ENCODE results near the gene MAG. TPM values are rescaled to one million over a fixed set of nuclear protein-coding genes. Genes with fewer than 3 reads are reported as not detected.
A peak's percentile ranks its signal among the peaks of the same experiment; 100 is the strongest.

The MAG gene
- total RNA-seq, 1 experiment from 2014 or later: not detected

GRCh38 chr19:35246466-35247092 is 45.4 kb upstream of the MAG start:
- TF ChIP-seq, protein P1, sequence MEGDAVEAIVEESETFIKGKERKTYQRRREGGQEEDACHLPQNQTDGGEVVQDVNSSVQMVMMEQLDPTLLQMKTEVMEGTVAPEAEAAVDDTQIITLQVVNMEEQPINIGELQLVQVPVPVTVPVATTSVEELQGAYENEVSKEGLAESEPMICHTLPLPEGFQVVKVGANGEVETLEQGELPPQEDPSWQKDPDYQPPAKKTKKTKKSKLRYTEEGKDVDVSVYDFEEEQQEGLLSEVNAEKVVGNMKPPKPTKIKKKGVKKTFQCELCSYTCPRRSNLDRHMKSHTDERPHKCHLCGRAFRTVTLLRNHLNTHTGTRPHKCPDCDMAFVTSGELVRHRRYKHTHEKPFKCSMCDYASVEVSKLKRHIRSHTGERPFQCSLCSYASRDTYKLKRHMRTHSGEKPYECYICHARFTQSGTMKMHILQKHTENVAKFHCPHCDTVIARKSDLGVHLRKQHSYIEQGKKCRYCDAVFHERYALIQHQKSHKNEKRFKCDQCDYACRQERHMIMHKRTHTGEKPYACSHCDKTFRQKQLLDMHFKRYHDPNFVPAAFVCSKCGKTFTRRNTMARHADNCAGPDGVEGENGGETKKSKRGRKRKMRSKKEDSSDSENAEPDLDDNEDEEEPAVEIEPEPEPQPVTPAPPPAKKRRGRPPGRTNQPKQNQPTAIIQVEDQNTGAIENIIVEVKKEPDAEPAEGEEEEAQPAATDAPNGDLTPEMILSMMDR (conservative IDR thresholded peaks at IDR 0.05): no peak
- peaks cover 7 to 9% of the 10 kb centered on the region in 2 experiments for H3K9me3 Mint-ChIP-seq
- peaks cover 27 to 30% of the 10 kb centered on the region in 2 experiments for H3K4me1 Mint-ChIP-seq

More at GRCh38 chr19:35246466-35247092, 45.4 kb upstream of the MAG start:
- no CpG with 5 or more reads among the region's 4 CpGs for whole genome bisulfite sequencing (ENCODE audit: extremely low coverage, insufficient read length, low lambda C conversion rate)
- H3K79me1 ChIP-seq (ENCODE audit: insufficient read depth, low read depth, low read length, poor library complexity, severe bottlenecking): peaks cover 5% of the 10 kb centered on the region
- H2AK5ac ChIP-seq (ENCODE audit: insufficient read length, low read length): no peak overlapping the region
- H3K4me3 Mint-ChIP-seq: peak overlapping the region in 1 of 2 experiments; percentile 100; a peak in 2 of 5 replicates
- H3K36me3 Mint-ChIP-seq (ENCODE audit: insufficient read depth in 1 of 3, low read depth in 3 of 3): peaks cover 19 to 29% (median 27%) of the 10 kb centered on the region in 3 experiments
- H3K27ac Mint-ChIP-seq: peak overlapping the region in 2 of 3 experiments; percentile 99 to 100; a peak in 3 of 7 replicates
- H4K8ac ChIP-seq (replicated peaks; ENCODE audit: insufficient read length, low read depth, low read length): no peak overlapping the region
- no peak overlapping the region for H2BK15ac ChIP-seq (ENCODE audit: low read depth, low read length)
- no peak overlapping the region for H3K56ac ChIP-seq (ENCODE audit: insufficient read length, low read depth, low read length)
- no peak overlapping the region for H2BK12ac ChIP-seq (ENCODE audit: insufficient read length, low read depth, low read length)
- peak overlapping the region; percentile 74 for H3K27ac ChIP-seq (ENCODE audit: insufficient read length, low read depth, low read length)
- H3K23ac ChIP-seq (ENCODE audit: insufficient read length, low read depth, low read length): no peak overlapping the region
- H4K20me1 ChIP-seq (ENCODE audit: control insufficient read depth, insufficient read depth, insufficient read length): peaks cover 6% of the 10 kb centered on the region
- no peak overlapping the region for H3K18ac ChIP-seq (ENCODE audit: insufficient read length, low read depth, low read length)
- no peaks in the 10 kb centered on the region for H3K27me3 ChIP-seq (ENCODE audit: insufficient read depth, low read length)
- DNase-seq: no peak
- no peaks in the 10 kb centered on the region; the same call in 1 of the 2 replicates for H3K27me3 Mint-ChIP-seq (ENCODE audit: low read depth)
- H2AFZ ChIP-seq (ENCODE audit: low read length): no peak overlapping the region
- no peaks in the 10 kb centered on the region; the same call in 1 of the 2 replicates for H3K4me1 ChIP-seq (ENCODE audit: insufficient read depth, low read length)
- H3K9ac ChIP-seq (ENCODE audit: extremely low read depth, insufficient read length, low read length): no peak overlapping the region
- no peak overlapping the region for H2BK5ac ChIP-seq (ENCODE audit: insufficient read length, low read length)
- H3T11ph ChIP-seq (ENCODE audit: low read length): no peak overlapping the region
- no peak overlapping the region for H4K91ac ChIP-seq (ENCODE audit: insufficient read length, low read depth, low read length)
- H2BK120ac ChIP-seq (ENCODE audit: low read depth, low read length, poor library complexity, severe bottlenecking): no peak overlapping the region
- no peak overlapping the region for H4K5ac ChIP-seq (ENCODE audit: insufficient read length, low read depth, low read length)
- peaks cover 15% of the 10 kb centered on the region; the same call in 1 of the 2 replicates for H3K79me2 ChIP-seq (ENCODE audit: insufficient read depth, low read length)
- H3K4me2 ChIP-seq (ENCODE audit: insufficient read depth, insufficient read length, low read length): no peak overlapping the region
- no peak overlapping the region for H3K4ac ChIP-seq (ENCODE audit: low read depth, low read length)
- no peak overlapping the region for H2BK20ac ChIP-seq (ENCODE audit: low read depth, low read length, poor library complexity, severe bottlenecking)
- no peak overlapping the region for H3K14ac ChIP-seq (ENCODE audit: insufficient read depth, low read length)
- peaks cover 7% of the 10 kb centered on the region for H3K23me2 ChIP-seq (ENCODE audit: insufficient read length, low read depth, low read length, poor library complexity, severe bottlenecking)
- no peaks in the 10 kb centered on the region for H3K9me3 ChIP-seq (ENCODE audit: control insufficient read depth, low read depth, low read length)

Measured in H9 (cell line).